Panc1 (cell line): ENCODE measurements around the gene ITGB2.

Source experiments
- CTCF ChIP-seq: fragments of 450-650 bp; IDR thresholded peaks from 2 replicates; pipeline ENCODE4 v1.5.1; 2017; ENCODE audit warnings: mild to moderate bottlenecking
- POLR2AphosphoS5 ChIP-seq: IDR thresholded peaks from 2 replicates; pipeline ENCODE4 v1.6.1; 2012; ENCODE audit warnings: mild to moderate bottlenecking, low read depth, low read length, moderate library complexity
- SIN3A ChIP-seq: IDR thresholded peaks from 2 replicates; pipeline ENCODE4 v1.6.1; 2012; ENCODE audit warnings: low read depth, mild to moderate bottlenecking, low read length, moderate library complexity, borderline replicate concordance; ENCODE audit not compliant: insufficient read depth

- no peak for TF ChIP-seq CTCF
- no peak for TF ChIP-seq POLR2AphosphoS5
- TF ChIP-seq SIN3A = no peak
These were observed 46.7 kb upstream of the ITGB2 start for GRCh38 chr21:44967082-44968047.
